ENCODE measurements around the gene PPP2R2C.

GRCh38 chr4:6368601-6369000 is 103.8 kb downstream of the PPP2R2C start:
- TF ChIP-seq CTCF (IDR thresholded peaks at IDR 0.05 in 2 of 3, conservative IDR thresholded peaks at IDR 0.05 in 1 of 3; ENCODE audit: borderline replicate concordance in 1 of 3, insufficient read depth in 1 of 3, low read depth in 2 of 3, low read length in 2 of 3) (no peak), EGR1 (IDR thresholded peaks at IDR 0.05; ENCODE audit: low read depth) (no peak), RAD21 (IDR thresholded peaks at IDR 0.05; ENCODE audit: low read depth) (no peak), POLR2A (IDR thresholded peaks at IDR 0.05; ENCODE audit: borderline replicate concordance, extremely low read depth, insufficient read depth, insufficient read length) (no peak), EZH2 (IDR thresholded peaks at IDR 0.05) (no peak), SRF (IDR thresholded peaks at IDR 0.05; ENCODE audit: low read depth) (no peak), CEBPB (IDR thresholded peaks at IDR 0.05; ENCODE audit: low read depth) (no peak), POLR2AphosphoS5 (IDR thresholded peaks at IDR 0.05; ENCODE audit: low read depth, low read length) (no peak)
- TF ChIP-seq, protein P1, sequence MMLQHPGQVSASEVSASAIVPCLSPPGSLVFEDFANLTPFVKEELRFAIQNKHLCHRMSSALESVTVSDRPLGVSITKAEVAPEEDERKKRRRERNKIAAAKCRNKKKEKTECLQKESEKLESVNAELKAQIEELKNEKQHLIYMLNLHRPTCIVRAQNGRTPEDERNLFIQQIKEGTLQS (IDR thresholded peaks at IDR 0.05) = no peak
- TF ChIP-seq, protein P2, sequence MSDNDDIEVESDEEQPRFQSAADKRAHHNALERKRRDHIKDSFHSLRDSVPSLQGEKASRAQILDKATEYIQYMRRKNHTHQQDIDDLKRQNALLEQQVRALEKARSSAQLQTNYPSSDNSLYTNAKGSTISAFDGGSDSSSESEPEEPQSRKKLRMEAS (IDR thresholded peaks at IDR 0.05) = no peak

Measured in HCT116 (cell line).